GM12875 (cell line): ENCODE data around the gene AFP.

Experiments
- H3K4me3 ChIP-seq: one replicate; pipeline ENCODE4 v1.5.1; 2011; ENCODE audit warnings: low read depth, low read length, control low read depth
- CTCF ChIP-seq: IDR thresholded peaks from 2 replicates; pipeline ENCODE4 v1.5.1; 2011; ENCODE audit warnings: low read depth, mild to moderate bottlenecking, control low read depth, inconsistent platforms, low read length, moderate library complexity, borderline replicate concordance; ENCODE audit not compliant: insufficient read depth

The AFP gene

GRCh38 chr4:73408181-73408867, 27.7 kb upstream of the AFP start:
- no peak for TF ChIP-seq CTCF
- H3K4me3 ChIP-seq = no peak overlapping the region

- no peak for TF ChIP-seq CTCF
- H3K4me3 ChIP-seq = no peak overlapping the region
Observed at GRCh38 chr4:73409012-73409862, 26.8 kb upstream of the AFP start.

GRCh38 chr4:73409978-73410548, 26.0 kb upstream of the AFP start:
- TF ChIP-seq CTCF = no peak
- H3K4me3 ChIP-seq = no peak overlapping the region

GRCh38 chr4:73410916-73411730, 24.9 kb upstream of the AFP start:
- H3K4me3 ChIP-seq = no peak overlapping the region
- no peak for TF ChIP-seq CTCF

GRCh38 chr4:73411731-73412414, 24.1 kb upstream of the AFP start:
- H3K4me3 ChIP-seq = no peak overlapping the region
- TF ChIP-seq CTCF = no peak

- TF ChIP-seq CTCF = no peak
- no peak overlapping the region for H3K4me3 ChIP-seq
Observed at GRCh38 chr4:73413294-73413755, 22.7 kb upstream of the AFP start.
